Endothelial cell of umbilical vein (primary cell): ENCODE results near the gene BEND4. TPM values are rescaled to one million over a fixed set of nuclear protein-coding genes. Genes with fewer than 3 reads are reported as not detected.

ENCODE experiments used
- BruUV-seq: library from RNA; stranded (reverse); fragments of 400-500 nt; replicated peaks from 2 replicates; lab custom pipeline; 2021; lab: Mats Ljungman, UMichigan
- CTCF ChIA-PET: fragments of 300-600, 350-600 bp; sonication (Branson Sonifier 250); formaldehyde crosslinking; loops from one replicate; lab custom pipeline; 2021; ENCODE audit warnings: antibody characterized with exemption, inconsistent platforms; lab: Charles Lee
- POLR2A ChIA-PET: fragments of 300-600, 350-600 bp; sonication (Branson Sonifier 250); formaldehyde crosslinking; loops from one replicate; lab custom pipeline; 2021; ENCODE audit warnings: antibody characterized with exemption, inconsistent platforms; lab: Charles Lee
- DNase-seq: peaks from one replicate; pipeline ENCODE4 v3.0.0-alpha.2; 2011; ENCODE audit warnings: low read depth, low spot score
- FAIRE-seq: peaks from 2 replicates; lab custom pipeline; 2011; peaks lifted over from hg19 to GRCh38; lab: Jason Lieb, UNC
- H2AFZ ChIP-seq: 2 replicates; pipeline ENCODE4 v1.6.0; 2012; ENCODE audit warnings: low read depth, low read length, control low read depth, inconsistent platforms
- H3K27ac ChIP-seq: 2 replicates; pipeline ENCODE4 v1.5.1; 2011; ENCODE audit warnings: low read depth, mild to moderate bottlenecking, control low read depth, low read length, moderate library complexity; ENCODE audit not compliant: insufficient read depth
- H3K27me3 ChIP-seq, 2 experiments: 2 replicates each; pipeline versions ENCODE4 v1.6.0 to v1.6.1; 2011; ENCODE audit warnings: low read length in 2 of 2, mixed read lengths in 1 of 2; ENCODE audit not compliant: control insufficient read depth in 2 of 2, insufficient read depth in 2 of 2
- H3K36me3 ChIP-seq, 2 experiments: 2 replicates in 1 of 2; 3 replicates in 1 of 2; pipeline ENCODE4 v1.5.1; 2011; ENCODE audit warnings: low read length in 2 of 2, mild to moderate bottlenecking in 1 of 2, moderate library complexity in 1 of 2; ENCODE audit not compliant: control insufficient read depth in 2 of 2, insufficient read depth in 2 of 2; ENCODE audit errors: extremely low read depth in 1 of 2
- H3K4me1 ChIP-seq: 3 replicates; pipeline ENCODE4 v1.5.1; 2011; ENCODE audit warnings: mild to moderate bottlenecking, low read length; ENCODE audit not compliant: control insufficient read depth, insufficient read depth; ENCODE audit errors: extremely low read depth
- H3K4me2 ChIP-seq: 2 replicates; pipeline ENCODE4 v1.6.1; 2011; ENCODE audit warnings: low read length, control low read depth, mixed read lengths; ENCODE audit not compliant: insufficient read depth
- H3K4me3 ChIP-seq, 3 experiments: fragments of 200-600 bp in 1 of 3; sonication (generic), shearing (Covaris generic) in 1 of 3; replicated peaks in 1 of 3; 2 replicates each; pipeline ENCODE4 v1.5.1; 2011 to 2016; ENCODE audit warnings: control low read depth in 3 of 3, low read length in 3 of 3, mild to moderate bottlenecking in 2 of 3, inconsistent platforms in 1 of 3, low read depth in 1 of 3, moderate library complexity in 1 of 3; ENCODE audit not compliant: insufficient read depth in 1 of 3
- H3K79me2 ChIP-seq: 2 replicates; pipeline ENCODE4 v1.6.0; 2012; ENCODE audit warnings: low read length, inconsistent platforms; ENCODE audit not compliant: control insufficient read depth, insufficient read depth
- H3K9ac ChIP-seq: replicated peaks from 2 replicates; pipeline ENCODE3; 2011; ENCODE audit warnings: low read length, control low read depth; ENCODE audit not compliant: insufficient read depth; ENCODE audit errors: extremely low read depth
- H3K9me1 ChIP-seq: replicated peaks from 3 replicates; pipeline ENCODE4 v1.6.0; 2011; ENCODE audit warnings: mild to moderate bottlenecking, low read length; ENCODE audit not compliant: control insufficient read depth, insufficient read depth; ENCODE audit errors: extremely low read depth
- H3K9me3 ChIP-seq: replicated peaks from 2 replicates; pipeline ENCODE4 v1.5.1; 2012; ENCODE audit warnings: low read length, inconsistent platforms; ENCODE audit not compliant: control insufficient read depth, insufficient read depth
- H4K20me1 ChIP-seq: replicated peaks from 2 replicates; pipeline ENCODE3; 2011; ENCODE audit warnings: mild to moderate bottlenecking, low read length; ENCODE audit not compliant: control insufficient read depth, insufficient read depth; ENCODE audit errors: extremely low read depth
- MYC ChIP-seq: IDR thresholded peaks from one replicate; pipeline ENCODE4 v1.6.1; 2011; ENCODE audit warnings: mild to moderate bottlenecking, low read depth, low read length
- dilution Hi-C: fragments of 300-500 bp; cut with MboI; formaldehyde crosslinking; loops from one replicate; pipeline ENCODE4 v1.15.0; 2019; ENCODE audit warnings: low sequenced_read_pairs; ENCODE audit not compliant: extremely low pct_ligation_motif_present
- intact Hi-C: fragments of 100-400 bp; cut with micrococcal nuclease; formaldehyde crosslinking; loops from one replicate; pipeline ENCODE4 v1.10.0; 2022
- polyA plus RNA-seq, 4 experiments: library from polyadenylated mRNA; depleted of rRNA in 3 of 4; stranded (reverse) in 3 of 4; unstranded in 1 of 4; fragments of >200 nt; gene quantifications; 2 replicates each; pipeline versions ENCODE4 v1.2.1 to v1.2.3, GENCODE V29; 2011 to 2012; ENCODE audit warnings: missing spikeins in 1 of 4
- total RNA-seq: library from RNA; stranded (reverse); gene quantifications from 2 replicates; pipeline ENCODE4 v1.2.3, GENCODE V29; 2021
- TF ChIP-seq, protein P1 (sequence below), 2 donors: IDR thresholded peaks; 1 replicate in 1 of 2; 2 replicates in 1 of 2; pipeline ENCODE4 v1.5.1; 2011; ENCODE audit warnings: low read length in 2 of 2, mild to moderate bottlenecking in 2 of 2, moderate library complexity in 2 of 2, control low read depth in 1 of 2, inconsistent platforms in 1 of 2, low read depth in 1 of 2; ENCODE audit not compliant: insufficient read depth in 1 of 2; ENCODE audit errors: extremely low read depth in 1 of 2
- TF ChIP-seq, protein P2 (sequence below): IDR thresholded peaks from 2 replicates; pipeline ENCODE4 v1.6.1; 2011; ENCODE audit not compliant: insufficient read depth, insufficient read length

The BEND4 gene
- total and polyA plus RNA-seq, 2 donors (not counting 3 experiments of a cell fraction or from before 2014, with no cell fraction given): 0.01 to 0.27 TPM

DNA sequence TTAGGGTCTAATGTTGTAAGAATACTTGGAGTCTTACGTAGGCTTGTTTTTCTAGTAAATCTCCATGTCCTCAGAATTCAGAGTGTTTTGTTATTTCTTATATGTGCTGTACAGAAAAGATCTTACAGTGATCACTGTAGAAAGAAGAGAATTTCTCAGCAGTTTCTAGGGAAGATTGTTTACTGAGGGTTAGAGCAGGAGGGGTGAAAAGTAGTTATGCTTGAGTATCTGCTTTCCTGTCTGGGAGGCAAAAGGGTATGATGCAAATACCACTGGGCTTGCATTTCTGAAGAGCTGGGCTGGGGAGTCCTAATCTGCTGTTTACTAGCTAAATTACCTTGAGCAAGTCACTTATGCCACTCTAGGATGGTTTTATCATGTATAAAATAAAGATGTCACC, 78.2 kb downstream of the BEND4 start:
- TF ChIP-seq, protein P1, sequence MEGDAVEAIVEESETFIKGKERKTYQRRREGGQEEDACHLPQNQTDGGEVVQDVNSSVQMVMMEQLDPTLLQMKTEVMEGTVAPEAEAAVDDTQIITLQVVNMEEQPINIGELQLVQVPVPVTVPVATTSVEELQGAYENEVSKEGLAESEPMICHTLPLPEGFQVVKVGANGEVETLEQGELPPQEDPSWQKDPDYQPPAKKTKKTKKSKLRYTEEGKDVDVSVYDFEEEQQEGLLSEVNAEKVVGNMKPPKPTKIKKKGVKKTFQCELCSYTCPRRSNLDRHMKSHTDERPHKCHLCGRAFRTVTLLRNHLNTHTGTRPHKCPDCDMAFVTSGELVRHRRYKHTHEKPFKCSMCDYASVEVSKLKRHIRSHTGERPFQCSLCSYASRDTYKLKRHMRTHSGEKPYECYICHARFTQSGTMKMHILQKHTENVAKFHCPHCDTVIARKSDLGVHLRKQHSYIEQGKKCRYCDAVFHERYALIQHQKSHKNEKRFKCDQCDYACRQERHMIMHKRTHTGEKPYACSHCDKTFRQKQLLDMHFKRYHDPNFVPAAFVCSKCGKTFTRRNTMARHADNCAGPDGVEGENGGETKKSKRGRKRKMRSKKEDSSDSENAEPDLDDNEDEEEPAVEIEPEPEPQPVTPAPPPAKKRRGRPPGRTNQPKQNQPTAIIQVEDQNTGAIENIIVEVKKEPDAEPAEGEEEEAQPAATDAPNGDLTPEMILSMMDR (IDR thresholded peaks at IDR 0.05; ENCODE audit: extremely low read depth in 1 of 2, insufficient read depth in 1 of 2, low read depth in 1 of 2, low read length in 2 of 2): no peak
- TF ChIP-seq, protein P2, sequence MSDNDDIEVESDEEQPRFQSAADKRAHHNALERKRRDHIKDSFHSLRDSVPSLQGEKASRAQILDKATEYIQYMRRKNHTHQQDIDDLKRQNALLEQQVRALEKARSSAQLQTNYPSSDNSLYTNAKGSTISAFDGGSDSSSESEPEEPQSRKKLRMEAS: no peak
- Histone ChIP-seq H2AFZ (no peak overlapping the region), H3K27ac (no peak overlapping the region), H3K79me2 (no peaks in the 10 kb centered on the region), H3K9me3 (no peaks in the 10 kb centered on the region), H3K9ac (no peak overlapping the region), H3K9me1 (no peaks in the 10 kb centered on the region), H3K36me3 (peaks cover 0 to 2% of the 10 kb centered on the region in 2 experiments), H3K4me2 (no peak overlapping the region), H4K20me1 (no peaks in the 10 kb centered on the region), H3K4me3 (no peak overlapping the region), H3K4me1 (no peaks in the 10 kb centered on the region), H3K27me3 (no peaks in the 10 kb centered on the region)
- POLR2A ChIA-PET: no interaction called here
- no TSS peak for BruUV-seq
- no peak for DNase-seq
- CTCF ChIA-PET: no interaction called here
- intact Hi-C loops (no loop called here), dilution Hi-C loops (no loop called here)
- FAIRE-seq: no peak

DNA sequence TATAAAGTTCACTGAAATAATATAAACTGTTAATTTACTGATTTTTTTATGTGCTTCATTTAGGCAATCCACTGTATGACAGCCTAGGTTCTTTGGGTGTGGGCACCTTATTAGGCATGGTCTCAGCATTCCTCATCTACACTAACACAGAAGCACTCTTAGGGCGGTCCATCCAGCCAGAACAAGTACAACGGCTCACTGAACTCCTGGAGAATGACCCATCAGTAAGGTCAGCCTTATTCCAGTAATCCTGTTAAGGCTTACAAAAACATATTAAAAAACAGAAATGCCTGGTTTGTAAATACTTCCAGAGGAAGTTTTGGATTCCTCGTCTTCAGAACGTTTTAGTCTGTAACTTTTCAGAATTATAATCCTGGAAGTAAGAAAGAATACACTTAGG, 82.0 kb downstream of the BEND4 start:
- ChIA-PET POLR2A (no interaction called here), CTCF (no interaction called here)
- Histone ChIP-seq H3K9me1 (no peaks in the 10 kb centered on the region), H3K27ac (no peak overlapping the region), H4K20me1 (no peaks in the 10 kb centered on the region), H3K79me2 (no peaks in the 10 kb centered on the region), H3K9ac (no peak overlapping the region), H3K4me3 (no peak overlapping the region), H3K4me2 (no peak overlapping the region), H2AFZ (no peak overlapping the region), H3K9me3 (no peaks in the 10 kb centered on the region), H3K36me3 (peaks cover 3% of the 10 kb centered on the region in 2 experiments), H3K27me3 (no peaks in the 10 kb centered on the region), H3K4me1 (no peaks in the 10 kb centered on the region)
- no TSS peak for BruUV-seq
- no peak for TF ChIP-seq MYC
- DNase-seq (no peak), FAIRE-seq (no peak)
- dilution Hi-C loops (no loop called here), intact Hi-C loops (no loop called here)
